ENCODE measurements around the gene ECHS1.

GRCh38 chr10:133355266-133355665 is 17.9 kb downstream of the ECHS1 start:
- no peak for TF ChIP-seq CTCF (IDR thresholded peaks at IDR 0.05)
- TF ChIP-seq EZH2 (IDR thresholded peaks at IDR 0.05) = no peak
